Measurements from ENCODE around the gene OOSP3.
"Not testable (repeated sequence)": the region's sequence is repeated elsewhere in the genome, so short reads cannot be mapped to it uniquely, and the experiment has no call there.

Gene OOSP3

DNA sequence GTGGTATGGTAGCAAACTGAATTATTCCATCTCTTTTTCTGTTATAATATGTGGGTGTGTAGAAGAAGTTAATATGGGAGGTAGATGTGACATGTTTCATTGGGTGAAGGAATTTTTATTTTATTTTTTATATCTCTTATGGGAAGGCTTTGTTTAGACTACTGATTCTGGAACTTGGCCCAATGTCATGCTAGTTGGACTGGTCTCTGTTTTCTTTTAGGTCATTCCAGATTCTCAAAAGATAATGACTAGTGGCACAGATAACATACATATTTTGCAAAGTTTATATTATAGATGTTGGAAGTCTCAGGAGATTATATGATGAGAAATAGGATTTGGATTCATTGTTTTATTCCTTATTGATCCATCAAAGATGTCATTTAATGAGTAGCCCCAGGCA, 1.3 kb upstream of the OOSP3 start:
- no peak for DNase-seq (ENCODE audit: low read depth in 2 of 2)

DNA sequence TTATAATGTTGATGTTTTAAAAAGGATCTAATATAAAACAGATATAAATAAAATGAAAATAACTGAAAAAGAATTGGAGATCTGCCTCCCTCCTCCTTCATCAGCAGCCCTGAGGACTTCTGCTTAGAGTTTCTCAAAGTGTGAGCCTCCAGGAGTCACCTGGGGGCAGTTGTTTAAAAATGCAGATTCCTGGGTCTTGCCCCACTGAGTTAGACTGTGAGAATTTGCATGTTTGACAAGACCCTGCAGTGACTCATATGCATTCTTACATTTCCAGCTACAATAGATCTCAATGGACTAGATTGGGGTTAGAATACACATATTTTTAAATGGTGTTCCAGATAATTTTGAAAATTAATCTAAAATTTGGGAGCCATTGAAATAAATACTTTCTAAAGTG, 798 bp upstream of the OOSP3 start:
- no peak for DNase-seq (ENCODE audit: low read depth in 2 of 2)

DNA sequence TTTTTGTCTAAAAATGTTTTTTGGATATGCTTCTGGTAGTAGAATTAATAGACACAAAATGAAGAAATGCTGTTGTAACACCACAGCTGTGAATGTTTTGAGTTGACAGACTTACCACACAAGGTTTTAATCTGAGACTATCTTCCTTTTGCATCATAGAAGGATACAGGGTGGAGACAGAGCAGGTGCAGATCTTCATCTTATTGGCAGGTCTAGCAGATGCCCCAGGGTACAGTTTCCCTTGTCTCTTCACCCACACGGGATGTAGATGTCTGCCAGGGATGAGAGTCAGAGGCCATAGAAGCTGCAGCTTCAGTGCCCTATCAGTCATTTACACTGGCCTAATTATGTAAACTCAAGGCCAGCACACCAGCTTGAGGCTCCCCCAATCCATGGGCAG, 985 bp downstream of the OOSP3 start:
- no peak for DNase-seq (ENCODE audit: low read depth in 2 of 2)

DNA sequence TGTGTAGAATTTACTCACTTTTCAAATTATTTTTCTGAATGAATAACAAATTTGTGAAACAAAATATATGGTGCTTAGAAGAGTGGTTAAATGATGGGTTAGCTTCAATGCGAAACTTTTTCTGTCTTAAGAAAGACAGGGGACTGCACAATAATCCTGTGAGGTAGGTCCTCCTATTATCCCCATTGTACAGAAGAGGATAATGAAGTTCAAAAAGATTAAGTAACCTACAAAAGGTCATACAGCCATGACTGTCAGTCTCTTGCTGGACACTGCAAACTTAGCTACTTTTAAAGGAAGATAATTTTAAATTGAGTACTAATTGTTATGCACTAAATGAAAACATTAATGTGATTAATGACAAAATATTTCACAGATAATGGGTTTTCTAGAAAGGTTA, 5.0 kb downstream of the OOSP3 start:
- no peak for DNase-seq (ENCODE audit: low read depth in 2 of 2)

DNA sequence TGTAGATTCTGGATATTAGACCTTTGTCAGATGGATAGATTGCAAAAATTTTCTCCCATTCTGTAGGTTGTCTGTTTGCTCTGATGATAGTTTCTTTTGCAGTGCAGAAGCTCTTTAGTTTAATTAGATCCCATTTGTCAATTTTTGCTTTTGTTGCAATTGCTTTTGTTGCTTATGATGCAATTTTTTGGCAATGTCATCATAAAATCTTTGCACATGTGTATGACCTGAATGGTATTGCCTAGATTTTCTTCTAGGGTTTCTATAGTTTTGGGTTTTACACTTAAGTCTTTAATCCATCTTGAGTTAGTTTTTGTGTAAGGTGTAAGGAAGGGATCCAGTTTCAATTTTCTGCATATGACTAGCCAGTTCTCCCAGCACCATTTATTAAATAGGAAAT, 8.6 kb downstream of the OOSP3 start:
- DNase-seq (ENCODE audit: low read depth in 2 of 2) = not testable (repeated sequence)

DNA sequence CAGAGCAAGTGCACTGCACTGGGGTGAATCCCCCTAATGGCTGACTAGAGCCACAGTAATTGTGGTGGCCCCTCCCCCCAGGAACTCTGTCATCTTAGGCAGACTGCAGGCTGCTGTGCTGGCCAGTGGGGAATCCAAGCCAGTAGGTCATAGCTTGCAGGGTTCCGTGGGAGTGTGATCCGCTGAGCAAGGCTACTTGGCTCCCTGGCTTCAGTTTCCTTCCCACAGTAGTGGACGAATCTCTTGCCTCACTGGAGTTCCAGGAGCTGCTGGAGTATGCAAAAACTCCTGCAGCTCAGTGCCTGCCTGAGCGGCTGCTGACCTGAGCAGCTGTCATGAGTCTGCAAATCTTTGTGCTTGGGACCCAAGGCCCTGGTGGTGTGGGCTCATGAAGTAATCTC, 13.2 kb downstream of the OOSP3 start:
- no peak for DNase-seq (ENCODE audit: low read depth in 2 of 2)

DNA sequence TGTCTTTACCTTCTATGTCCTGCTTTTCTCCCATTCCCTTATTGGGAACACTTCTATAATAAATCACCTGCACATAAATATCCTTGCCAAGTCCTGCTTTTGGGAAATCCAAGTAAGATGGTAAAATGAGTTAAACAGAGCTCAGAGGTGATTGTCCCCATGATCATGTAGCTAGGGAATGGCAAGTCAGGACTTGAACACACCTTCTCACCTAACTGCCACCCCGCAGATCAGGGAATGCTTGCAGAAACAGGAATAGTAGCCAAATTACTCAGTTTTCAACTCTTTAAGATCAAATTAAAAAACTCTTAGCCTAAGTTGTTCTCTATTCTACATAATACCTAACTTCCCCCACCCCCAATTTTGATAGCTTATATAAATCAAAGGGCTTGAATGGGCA, 16.0 kb downstream of the OOSP3 start:
- no peak for DNase-seq (ENCODE audit: low read depth in 2 of 2)

DNA sequence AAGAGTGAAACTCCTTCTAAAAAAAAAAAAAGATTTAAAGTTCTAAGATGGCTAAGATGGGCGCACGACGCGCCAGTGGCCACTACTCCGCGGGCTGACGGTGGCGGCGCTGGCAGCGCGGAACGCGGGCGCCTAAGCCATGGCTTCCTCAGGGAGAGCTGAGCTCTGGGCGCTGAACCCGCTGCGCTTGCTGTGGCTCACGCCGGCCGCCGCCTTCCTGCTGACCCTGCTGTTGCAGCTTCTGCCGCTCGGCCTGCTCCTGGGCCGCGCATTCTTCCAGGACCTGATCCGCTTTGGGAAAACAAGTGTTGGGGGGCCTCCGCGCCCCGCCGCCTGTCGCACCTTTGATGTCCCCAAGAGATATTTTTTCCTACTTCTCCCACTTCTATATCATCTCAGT, 19.5 kb downstream of the OOSP3 start:
- no peak for DNase-seq (ENCODE audit: low read depth in 2 of 2)

DNA sequence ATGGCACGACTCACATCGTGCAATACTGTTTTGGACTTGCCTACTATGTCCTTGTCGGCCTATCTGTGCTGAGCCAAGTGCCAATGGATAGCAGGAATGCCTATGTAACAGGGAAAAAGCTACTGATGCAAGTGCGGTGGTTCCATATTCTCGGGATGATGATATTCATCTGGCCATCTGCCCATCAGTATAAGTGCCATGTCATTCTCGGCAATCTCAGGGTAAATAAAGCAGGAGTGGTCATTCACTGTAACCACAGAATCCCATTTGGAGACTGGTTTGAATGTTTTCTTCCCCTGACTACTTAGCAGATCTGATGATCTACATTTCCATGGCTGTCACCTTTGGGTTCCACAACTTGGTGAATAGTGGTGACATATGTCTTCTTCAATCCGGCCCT, 20.1 kb downstream of the OOSP3 start:
- no peak for DNase-seq (ENCODE audit: low read depth in 2 of 2)

DNA sequence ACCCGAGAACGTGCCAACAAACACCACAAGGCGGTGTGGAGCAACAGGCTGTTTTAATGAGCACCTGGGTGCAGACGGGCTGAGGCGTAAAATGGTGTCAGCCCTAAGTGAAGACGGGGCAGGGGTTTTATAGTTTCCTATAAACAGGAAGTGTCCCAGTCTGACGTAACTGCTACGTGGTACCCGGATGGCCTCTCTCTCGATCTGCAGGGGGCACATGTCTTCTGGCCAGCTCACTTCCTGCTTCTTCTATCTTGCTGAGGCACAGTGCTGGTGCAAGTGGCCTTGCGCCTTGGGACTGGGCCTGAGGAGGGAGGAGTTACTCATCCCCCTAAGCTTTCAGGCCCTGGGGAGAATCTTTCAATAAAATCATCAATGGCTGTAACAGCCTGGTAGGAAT, 20.9 kb downstream of the OOSP3 start:
- no peak for DNase-seq (ENCODE audit: low read depth in 2 of 2)

DNA sequence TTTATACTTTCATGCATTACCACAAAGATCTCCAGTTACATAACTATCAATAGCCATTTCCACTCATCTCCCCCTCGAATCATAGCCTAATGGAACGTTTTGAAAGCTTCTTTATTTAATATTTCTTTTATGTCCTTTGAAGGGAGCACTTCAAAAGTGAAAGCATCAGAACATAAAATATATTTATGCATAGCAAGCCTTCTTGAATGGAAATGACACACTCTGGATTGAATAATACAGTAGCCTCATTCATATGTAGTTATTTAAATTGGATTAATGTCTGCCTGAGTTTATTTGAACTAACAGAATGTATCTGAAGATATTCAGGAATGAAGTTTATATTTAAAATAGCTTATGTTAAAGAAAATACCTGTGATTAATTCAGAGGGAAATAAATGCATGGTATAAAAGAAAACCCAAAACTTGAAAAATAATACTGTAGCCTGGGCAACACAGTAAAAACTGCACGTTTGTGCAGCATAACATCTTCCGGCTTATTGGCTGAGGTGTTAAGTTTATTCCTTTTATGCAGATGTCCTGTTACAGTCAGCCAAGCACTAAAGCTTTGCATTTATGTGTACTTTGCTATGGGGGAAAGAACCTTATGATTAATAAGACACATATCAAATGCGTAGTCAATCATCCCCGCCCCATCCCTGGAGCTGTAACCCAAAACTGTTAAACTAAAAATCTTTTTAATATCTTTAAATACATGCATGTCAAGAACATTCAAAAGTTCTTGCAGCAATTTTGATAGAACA, 22.0 kb downstream of the OOSP3 start:
- DNase-seq (ENCODE audit: low read depth in 2 of 2) = no peak

DNA sequence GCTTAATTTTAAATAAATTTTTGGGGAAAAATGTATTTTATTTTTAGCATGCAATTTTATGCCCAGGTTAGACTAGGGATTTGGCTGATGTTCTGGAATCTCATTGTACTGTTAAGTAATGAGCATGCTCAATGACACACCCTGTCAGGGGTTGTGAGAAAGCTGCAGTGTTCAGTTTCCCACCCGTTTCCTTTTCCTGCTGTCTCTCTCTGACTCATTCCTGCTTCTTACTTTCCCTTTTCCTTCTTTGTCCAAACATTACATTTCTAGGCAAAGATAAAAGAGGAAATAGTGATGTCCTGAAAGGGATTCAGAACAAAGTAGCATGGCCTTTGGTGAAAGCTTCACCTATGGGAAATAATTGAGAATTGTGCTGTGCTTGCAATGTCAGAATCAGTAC, 22.7 kb downstream of the OOSP3 start:
- DNase-seq (ENCODE audit: low read depth in 2 of 2) = no peak

DNA sequence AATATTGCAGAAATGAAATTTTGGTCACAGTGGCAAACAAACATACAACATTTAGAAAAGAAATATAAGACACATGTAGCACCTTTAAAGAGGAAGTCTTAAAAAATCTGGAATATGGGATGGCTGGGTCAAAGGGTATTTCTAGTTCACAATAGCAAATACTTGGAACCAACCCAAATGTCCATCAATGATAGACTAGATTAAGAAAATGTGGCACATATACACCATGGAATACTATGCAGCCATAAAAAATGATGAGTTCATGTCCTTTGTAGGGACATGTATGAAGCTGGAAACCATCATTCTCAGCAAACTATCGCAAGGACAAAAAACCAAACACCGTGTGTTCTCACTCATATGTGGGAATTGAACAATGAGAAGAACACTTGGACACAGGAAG, 25.0 kb downstream of the OOSP3 start:
- not testable (repeated sequence) for DNase-seq (ENCODE audit: low read depth in 2 of 2)

DNA sequence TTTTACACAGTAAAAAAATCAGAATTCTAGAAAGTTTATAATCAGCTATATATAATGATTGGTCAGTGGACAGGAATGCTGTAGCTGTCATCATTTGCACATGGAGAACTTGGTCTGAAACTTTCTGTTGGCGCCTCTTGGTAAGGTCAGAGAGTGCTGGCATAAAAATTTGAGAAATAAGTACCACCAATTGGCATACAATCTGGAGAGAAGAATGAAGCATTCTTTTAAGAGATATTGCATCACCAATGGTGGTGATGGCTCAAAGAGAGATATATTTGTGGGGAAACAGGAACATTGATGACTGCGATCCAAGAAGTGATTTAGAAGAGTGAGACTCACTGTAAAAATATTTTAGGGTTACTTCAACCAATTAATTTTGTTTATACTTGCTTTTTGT, 39.9 kb downstream of the OOSP3 start:
- DNase-seq (ENCODE audit: low read depth in 2 of 2) = no peak

DNA sequence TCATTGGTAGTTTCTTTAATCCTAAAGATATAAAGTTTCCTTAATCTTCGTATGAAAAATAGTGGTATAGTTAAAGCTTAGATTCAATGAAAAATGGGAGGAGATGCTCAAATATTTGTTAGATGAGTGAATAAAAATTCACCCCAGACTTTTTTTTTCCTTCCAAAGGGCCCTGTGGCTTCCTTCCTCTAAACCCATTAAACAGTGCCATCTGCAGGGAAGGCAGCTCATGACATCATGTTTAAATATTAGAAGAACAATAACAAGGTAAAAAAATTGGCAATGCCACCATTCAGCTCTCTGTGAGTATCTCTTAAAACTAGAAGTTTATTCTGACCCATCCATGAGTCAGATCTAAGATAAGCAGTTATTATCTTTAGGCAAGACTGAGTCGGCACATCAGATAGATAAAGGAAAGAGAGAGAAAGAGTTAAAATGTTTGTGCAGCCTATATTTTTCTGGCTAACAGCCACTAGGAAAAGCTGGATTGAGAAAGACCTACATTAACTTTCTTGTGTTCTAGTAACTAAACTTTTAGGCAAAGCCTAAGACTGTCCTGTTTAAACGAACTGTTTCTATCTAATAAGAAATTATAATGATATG, 40.5 kb downstream of the OOSP3 start:
- no peak for DNase-seq (ENCODE audit: low read depth in 2 of 2)

DNA sequence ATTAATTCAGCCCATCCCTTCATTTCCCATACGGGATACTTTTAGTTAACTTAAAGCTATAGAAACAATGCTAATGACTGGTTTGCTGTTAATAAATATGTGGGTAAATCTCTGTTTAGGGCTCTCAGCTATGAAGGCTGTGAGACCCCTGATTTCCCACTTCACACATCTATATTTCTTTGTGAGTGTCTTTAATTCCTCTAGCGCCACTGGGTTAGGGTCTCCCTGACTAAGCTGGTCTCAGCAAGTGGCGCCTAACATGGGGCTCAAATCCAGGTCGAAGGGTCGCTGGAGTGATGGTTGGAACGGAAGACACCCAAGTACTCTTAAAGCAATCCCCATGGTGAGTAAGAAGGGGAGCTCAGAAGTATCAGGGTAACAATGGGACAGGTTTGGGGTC, 45.2 kb downstream of the OOSP3 start:
- no peak for DNase-seq (ENCODE audit: low read depth in 2 of 2)

DNA sequence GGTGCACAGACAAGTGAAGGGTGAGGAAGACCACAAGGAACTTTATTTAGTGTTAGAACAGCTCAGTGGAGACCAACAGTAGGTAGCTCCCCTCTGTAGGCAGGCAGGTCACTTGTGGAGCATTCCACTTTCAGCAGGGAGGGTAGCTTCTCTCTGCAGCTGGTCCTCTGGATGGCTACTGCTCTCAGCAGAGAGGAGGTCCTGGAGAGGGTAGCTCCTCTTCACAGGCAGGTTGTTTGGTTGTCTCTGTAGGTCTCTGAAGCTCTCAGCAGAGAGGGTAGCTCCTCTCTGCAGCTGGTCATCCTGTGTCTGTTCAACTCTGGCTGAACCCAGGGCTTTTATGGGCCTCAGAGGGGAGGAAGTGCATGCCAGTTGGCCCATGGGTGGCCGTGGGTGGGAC, 53.1 kb downstream of the OOSP3 start:
- DNase-seq (ENCODE audit: low read depth in 2 of 2) = no peak

DNA sequence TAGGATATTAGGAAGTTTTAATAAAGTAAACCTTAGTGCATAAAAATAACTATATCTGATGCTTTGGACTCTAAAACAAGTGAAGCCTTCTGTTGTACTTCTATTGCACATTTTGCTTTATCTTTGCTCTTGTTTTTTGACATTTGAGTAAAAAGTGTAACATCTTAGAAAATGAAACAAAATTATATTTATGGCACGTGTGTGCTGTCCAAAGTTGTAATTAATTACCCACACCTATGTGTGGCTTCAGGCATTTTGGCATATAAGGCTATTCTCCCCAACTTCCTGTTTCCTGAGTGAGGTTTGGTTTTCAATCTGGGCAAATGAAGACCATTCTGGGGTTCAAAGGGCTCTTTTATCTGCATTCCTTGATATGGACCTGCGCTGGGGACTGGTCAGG, 59.5 kb downstream of the OOSP3 start, which contains the start of gene OOSP1:
Gene OOSP1, plus strand, starts transcription at position 301 of the 400 bp plus-strand sequence. Its CDS starts 23 bp downstream, at position 324.
- DNase-seq (ENCODE audit: low read depth in 2 of 2) = no peak

DNA sequence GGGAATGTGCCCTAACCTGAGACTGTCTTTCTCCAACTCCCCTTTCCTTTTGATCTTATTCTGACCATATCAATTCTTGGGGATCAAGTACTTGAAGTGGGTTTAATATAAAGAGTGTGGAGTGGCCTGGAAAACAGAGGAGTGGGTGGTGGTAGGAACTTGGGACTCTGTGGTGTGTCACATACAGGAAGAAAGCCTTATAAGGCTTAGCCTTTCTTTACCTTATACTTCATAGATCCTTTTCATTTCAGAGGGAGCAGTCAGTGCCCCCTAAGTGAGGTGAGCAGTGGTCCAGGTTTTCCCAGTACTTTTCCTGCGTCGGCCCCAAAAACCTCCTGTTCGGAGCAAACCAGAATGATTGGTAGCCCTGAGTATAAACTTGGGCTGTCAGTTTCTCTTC, 60.1 kb downstream of the OOSP3 start:
- DNase-seq (ENCODE audit: low read depth in 2 of 2) = no peak

DNA sequence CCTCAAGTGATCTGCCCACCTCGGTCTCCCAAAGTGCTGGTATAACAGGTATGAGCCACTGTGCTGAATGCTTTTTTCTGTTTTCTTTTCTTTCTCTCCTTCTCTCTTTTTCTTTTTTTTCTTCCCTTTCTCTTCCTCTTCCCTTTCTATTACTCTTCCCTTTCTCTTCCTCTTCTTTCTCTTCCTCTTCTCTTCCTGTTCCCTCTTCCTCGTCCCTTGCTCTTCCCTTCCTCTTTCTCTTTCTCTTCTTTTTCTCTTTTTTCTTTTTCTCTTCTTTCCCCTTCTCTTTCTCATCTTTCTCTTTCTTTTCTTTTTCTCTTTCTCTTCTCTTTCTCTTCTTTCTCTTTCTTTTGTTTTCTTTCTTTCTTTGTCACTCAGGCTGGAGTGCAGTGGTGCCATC, 60.9 kb downstream of the OOSP3 start:
- no peak for DNase-seq (ENCODE audit: low read depth in 2 of 2)

DNA sequence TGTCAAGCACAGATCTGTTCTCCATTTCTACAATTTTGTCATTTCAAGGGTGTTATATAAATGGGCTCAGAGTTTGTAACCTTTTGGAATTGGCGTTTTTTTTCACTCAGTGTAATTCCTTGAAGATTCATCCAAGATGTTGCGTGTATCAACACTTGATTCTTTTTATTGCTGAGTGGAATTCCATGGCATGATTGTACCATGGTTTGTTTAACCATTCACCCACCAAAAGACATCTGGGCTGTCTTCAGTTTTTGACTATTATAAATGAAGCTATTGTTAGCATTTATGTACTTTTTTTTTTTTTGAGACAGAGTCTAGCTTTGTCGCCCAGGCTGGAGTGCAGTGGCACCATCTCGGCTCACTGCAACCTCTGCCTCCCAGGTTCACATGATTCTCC, 62.5 kb downstream of the OOSP3 start:
- DNase-seq (ENCODE audit: low read depth in 2 of 2) = no peak

DNA sequence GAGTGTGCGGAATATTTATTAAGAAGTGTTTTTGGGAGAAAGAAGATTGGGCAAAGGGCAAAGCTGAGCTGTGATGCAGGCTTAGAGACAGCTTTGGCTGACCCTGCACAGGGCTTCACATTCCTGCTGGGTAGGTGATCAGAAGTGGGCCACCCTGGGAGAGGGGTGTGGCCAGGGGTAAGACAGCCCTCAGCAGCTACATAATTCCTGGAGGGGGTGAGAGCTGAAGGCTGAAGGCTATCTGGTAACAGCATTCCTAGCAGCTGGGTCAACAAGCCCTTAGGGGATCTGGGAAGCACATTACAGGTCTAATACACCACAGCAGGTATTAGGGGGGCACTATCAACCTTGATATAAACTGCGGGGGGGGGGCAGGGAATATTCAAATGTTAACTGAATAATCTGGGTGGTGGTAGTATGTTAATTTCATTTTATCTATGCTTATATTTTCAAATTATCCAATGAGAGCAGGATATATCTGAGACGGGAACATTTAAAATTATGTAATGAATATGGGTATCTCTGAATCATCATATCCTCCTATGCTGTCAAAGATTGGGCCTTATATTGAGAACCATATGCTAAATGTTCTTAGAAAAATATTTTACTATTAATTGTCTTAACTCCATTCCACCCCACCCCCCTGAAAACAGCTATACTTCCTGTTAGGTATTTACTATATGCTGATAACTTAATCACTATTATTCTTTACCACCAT, 65.6 kb downstream of the OOSP3 start:
- DNase-seq (ENCODE audit: low read depth in 2 of 2) = no peak

DNA sequence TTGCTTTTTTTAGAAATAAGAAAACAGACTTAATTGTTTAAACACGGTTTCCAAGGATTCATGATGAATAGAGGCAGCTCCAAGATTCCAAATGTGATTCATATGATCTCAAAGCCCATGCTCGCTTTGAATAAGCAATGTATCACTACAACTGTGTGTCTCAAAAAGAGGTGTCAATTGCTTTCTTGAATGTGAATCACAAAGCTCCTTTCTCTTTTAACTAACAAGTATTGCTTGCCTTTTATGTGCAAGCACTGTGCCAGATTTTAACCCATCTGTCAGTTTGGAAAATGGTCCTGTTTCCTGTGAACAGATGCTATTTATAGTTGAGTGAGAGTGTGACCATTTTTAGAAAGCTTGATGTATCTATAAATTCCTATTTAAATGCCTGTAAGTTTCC, 66.1 kb downstream of the OOSP3 start:
- DNase-seq (ENCODE audit: low read depth in 2 of 2) = no peak

Data from stimulated activated CD4-positive, alpha-beta T cell treated with anti-CD3 and anti-CD28 coated beads, Interleukin-4, amount 100 ng/mL, for 48 hours (primary cell).